HG03469 (cell line): Measurements from ENCODE around the gene ANKHD1.
A peak's percentile ranks its signal among the peaks of the same experiment; 100 is the strongest.

Experiments
- ATAC-seq: cut with Tn5 transposase; IDR thresholded peaks from one replicate; pipeline ENCODE4 v1.9.1; 2021; ENCODE audit warnings: mild to moderate bottlenecking, moderate library complexity, moderate number of reproducible peaks; ENCODE audit not compliant: unreplicated experiment

The ANKHD1 gene

GRCh38 chr5:140401362-140402257 is at the start of gene ANKHD1:
Gene ANKHD1 (plus strand): TSS chr5:140401833. CDS start chr5:140401968, 135 bp downstream.
- peak; percentile 83 for ATAC-seq

GRCh38 chr5:140355546-140355945 is 46.1 kb upstream of the ANKHD1 start:
- no peak for ATAC-seq

- ATAC-seq: no peak
Measured at GRCh38 chr5:140356853-140357725, 44.5 kb upstream of the ANKHD1 start.

GRCh38 chr5:140357726-140358093 is 43.9 kb upstream of the ANKHD1 start:
- ATAC-seq: peak; percentile 93

GRCh38 chr5:140358738-140359310 is 42.8 kb upstream of the ANKHD1 start:
- ATAC-seq: no peak

- no peak for ATAC-seq
Measured at GRCh38 chr5:140360101-140360500, 41.5 kb upstream of the ANKHD1 start, which contains the start of gene SLC4A9. Gene SLC4A9 (plus strand): TSS chr5:140360194. CDS start chr5:140360237, 43 bp downstream.

- ATAC-seq: no peak
Measured at GRCh38 chr5:140360681-140361479, 40.8 kb upstream of the ANKHD1 start.

- no peak for ATAC-seq
Measured at GRCh38 chr5:140361901-140362300, 39.7 kb upstream of the ANKHD1 start.

- no peak for ATAC-seq
Measured at GRCh38 chr5:140362311-140362710, 39.3 kb upstream of the ANKHD1 start.

GRCh38 chr5:140362875-140363630 is 38.6 kb upstream of the ANKHD1 start:
- ATAC-seq: peak; percentile 73

GRCh38 chr5:140363631-140364471 is 37.8 kb upstream of the ANKHD1 start:
- ATAC-seq: no peak

GRCh38 chr5:140364472-140364765 is 37.2 kb upstream of the ANKHD1 start:
- no peak for ATAC-seq

GRCh38 chr5:140365282-140365681 is 36.4 kb upstream of the ANKHD1 start:
- no peak for ATAC-seq

GRCh38 chr5:140365941-140366340 is 35.7 kb upstream of the ANKHD1 start:
- ATAC-seq: no peak

GRCh38 chr5:140366589-140367255 is 34.9 kb upstream of the ANKHD1 start:
- ATAC-seq: no peak

GRCh38 chr5:140367256-140368013 is 34.2 kb upstream of the ANKHD1 start:
- no peak for ATAC-seq

- ATAC-seq: no peak
Measured at GRCh38 chr5:140371356-140372151, 30.1 kb upstream of the ANKHD1 start.
